GM21390 (cell line): ENCODE measurements around the gene NOX4.

Experiments used
- ATAC-seq: cut with Tn5 transposase; IDR thresholded peaks from one replicate; pipeline ENCODE4 v1.9.1; 2021; ENCODE audit not compliant: unreplicated experiment

NOX4 gene

GRCh38 chr11:89490981-89491690 is at the start of gene NOX4:
Gene NOX4 (minus strand): TSS chr11:89491375. CDS start chr11:89491246, 129 bp downstream.
- no peak for ATAC-seq

- ATAC-seq, result no peak
These were observed 49.7 kb upstream of the NOX4 start for GRCh38 chr11:89540826-89541225.

DNA sequence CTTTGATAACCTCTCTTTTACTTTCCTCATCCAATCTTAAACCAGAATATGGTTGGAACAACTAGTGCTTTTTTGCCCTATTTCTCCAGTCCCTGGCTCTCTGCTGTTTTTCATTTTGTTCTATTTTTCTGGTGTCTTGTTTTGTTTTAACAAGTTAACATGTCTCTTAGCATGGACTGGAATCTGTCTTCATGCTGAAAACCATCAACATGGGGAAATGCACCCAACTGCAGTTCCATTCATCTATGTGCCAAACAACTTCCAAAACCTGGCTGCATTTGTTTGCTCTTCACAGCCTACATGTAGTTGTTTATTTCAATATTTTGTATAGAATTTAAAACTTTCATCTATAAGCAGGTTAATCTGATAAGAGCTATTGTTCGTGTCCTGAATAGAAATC is 46.8 kb upstream of the NOX4 start:
- no peak for ATAC-seq

GRCh38 chr11:89536926-89537325 is 45.8 kb upstream of the NOX4 start:
- no peak for ATAC-seq

DNA sequence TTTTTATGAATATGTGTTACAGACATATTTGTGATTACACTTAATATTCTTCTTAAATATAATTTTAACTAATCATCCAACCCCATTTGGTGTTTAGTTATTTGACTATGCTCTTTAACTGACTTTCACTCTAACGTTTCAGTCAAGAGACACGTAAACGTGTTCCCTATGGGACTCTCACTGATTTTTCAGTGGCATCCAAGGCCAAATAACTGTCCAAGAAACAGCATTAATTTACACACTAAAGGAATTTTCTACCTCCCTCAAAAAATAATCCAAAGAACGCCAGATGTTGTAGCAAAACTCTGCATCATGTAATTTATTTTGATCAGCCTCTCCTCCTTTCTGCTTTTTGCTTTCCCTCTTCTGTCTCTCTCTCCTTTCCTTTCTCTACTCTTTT is 44.0 kb upstream of the NOX4 start:
- ATAC-seq, result no peak

GRCh38 chr11:89529626-89530380 is 38.6 kb upstream of the NOX4 start:
- no peak for ATAC-seq

- no peak for ATAC-seq
These were observed 30.6 kb upstream of the NOX4 start for GRCh38 chr11:89521792-89522191.

GRCh38 chr11:89521294-89521693 is 30.1 kb upstream of the NOX4 start:
- no peak for ATAC-seq

DNA sequence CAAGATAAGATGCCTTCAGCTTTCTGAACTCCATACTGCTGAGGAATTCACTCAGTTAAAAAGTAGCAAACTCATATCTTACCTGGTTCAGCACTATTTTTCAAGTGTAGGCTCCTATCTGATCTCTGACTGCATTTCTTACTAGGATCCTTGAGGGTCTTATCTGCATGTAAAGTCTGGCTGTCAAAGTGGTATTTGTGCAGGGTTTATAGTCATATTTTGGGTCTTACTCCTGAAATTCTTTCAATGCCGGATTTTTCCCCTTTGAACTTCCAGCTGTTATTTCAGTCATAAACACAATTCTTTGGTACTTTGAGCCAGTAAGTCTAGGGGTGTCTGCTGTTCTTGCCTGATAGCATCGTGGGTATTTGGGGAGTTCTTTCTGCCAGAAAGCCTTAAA is 25.3 kb upstream of the NOX4 start:
- ATAC-seq, result no peak

DNA sequence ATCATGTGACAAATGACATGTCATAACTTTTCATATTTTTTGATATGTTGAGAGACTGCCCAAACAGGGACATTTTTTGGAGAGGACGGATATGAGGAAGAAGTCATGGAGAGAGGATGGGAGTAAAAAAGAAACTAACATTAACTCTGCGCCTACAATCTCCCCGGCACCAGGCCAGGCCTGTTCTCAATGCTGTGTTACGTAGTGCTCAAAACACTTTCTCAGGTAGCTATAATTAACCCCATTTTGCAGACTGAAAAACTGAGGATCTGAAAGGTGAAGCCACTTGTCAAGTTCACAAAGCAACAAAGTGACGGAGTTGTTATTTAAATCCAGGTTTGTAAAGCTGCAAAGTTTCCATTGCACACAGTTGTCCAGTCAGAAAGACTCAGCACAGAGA is 17.4 kb upstream of the NOX4 start:
- ATAC-seq, result no peak

GRCh38 chr11:89504270-89504669 is 13.1 kb upstream of the NOX4 start:
- no peak for ATAC-seq

DNA sequence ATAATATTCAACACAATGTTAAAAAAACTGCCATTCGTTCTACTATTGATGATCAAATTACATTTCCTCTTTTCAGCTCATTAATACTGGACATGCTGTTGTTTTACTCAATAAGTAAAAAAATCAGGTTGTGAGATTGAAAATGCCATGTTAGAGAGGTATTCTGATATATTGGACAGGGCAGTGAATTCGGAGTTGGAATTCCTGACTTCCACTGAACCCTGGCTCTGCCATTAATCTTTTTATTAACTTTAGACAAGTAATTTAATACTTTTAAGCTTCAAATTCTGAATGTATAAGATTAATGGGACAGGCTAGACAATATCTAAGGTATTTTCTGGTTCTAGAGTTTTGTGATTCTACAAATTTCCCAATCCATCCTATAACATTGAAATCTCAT is 12.2 kb upstream of the NOX4 start:
- ATAC-seq, result no peak

DNA sequence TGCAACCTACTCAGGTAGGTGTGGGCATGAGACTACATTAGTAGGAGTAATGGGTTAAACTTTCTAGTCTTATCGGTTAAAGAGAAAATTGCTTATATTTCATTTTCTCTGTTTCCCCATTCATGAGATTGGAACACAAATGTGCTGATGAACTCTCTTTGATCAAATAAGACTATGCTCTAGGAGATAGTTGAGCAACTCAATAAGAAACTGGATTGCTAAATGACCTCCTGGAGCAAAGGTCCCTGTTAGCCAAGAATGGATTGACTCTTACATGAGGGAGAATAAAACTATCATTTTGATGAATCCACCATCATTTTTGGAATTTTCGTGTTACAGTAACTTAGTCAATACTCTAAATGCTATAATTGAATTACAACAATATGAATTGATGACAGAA is 11.1 kb upstream of the NOX4 start:
- ATAC-seq, result no peak

GRCh38 chr11:89500336-89500735 is 9.2 kb upstream of the NOX4 start:
- ATAC-seq, result no peak

DNA sequence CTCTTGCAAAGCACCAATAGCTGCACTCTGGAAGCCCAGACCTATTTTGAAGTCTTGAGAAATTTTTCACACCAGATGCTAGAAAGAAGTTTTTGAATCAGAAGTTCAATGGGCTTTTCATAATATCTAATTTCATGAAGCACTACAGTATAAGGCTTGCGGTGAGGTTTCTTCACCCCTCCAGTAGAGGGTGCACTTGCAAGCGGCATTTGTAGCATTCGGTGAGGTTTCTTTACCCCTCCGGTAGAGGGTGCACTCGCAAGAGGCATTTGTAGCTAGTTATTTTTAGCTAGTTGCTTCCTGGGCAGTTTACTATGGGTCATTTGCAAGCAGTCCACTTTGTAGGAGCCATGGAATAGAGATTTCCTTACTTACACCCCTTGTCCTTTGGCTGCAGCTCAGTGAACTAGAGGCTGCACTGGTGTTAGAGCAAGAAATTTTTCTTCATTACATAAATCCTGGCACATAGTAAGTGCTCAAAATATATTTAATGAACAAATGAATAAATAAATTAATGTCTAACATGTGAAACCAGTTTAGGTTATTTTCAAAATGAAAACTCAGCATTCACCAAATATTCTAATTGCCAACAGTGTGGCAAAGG is 7.8 kb upstream of the NOX4 start:
- no peak for ATAC-seq

- no peak for ATAC-seq
These were observed 4.8 kb upstream of the NOX4 start for GRCh38 chr11:89495951-89496350.

- no peak for ATAC-seq
These were observed 2.3 kb upstream of the NOX4 start for GRCh38 chr11:89493431-89493830.

GRCh38 chr11:89490602-89490980 is 584 bp downstream of the NOX4 start:
- no peak for ATAC-seq

DNA sequence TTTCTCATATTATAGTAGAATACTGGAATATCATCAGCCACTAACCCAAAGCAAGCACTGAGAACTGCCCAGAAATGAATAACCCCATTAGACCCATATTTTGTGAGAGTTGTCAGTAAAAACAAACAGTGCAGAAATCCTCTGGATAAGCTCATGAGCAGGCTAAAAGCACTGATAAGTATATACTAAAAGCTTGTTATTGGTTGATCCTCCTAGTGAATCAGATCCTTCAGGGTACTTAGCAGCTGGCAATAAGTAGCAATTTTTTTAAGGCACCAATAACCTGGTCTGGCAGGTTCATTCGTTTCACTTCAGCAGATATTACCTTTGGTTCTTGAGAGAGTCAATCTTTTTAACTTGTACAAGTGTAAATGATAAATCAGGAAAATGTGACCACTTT is 1.2 kb downstream of the NOX4 start:
- no peak for ATAC-seq

GRCh38 chr11:89487016-89487415 is 4.2 kb downstream of the NOX4 start:
- no peak for ATAC-seq

GRCh38 chr11:89484896-89485295 is 6.3 kb downstream of the NOX4 start:
- ATAC-seq, result no peak

DNA sequence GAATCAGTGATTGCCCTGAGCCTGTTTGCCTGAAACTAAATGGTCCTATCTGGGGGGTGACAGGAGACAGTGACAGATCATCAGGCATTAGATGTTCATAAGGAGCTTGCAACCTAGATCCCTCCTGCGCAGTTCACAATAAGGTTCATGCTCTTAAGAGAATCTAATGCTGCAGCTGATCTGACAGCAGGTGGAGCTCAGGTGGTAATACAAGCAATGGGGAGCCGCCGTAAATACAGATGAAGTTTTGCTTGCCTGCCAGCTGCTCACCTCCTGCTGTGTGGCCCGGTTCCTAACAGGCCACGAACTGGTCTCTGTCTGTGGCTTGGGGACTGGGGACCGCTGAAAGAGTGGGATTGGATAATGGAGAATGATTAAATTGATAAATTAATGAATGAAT is 14.0 kb downstream of the NOX4 start:
- no peak for ATAC-seq
